Esophagus squamous epithelium (tissue), 4 donors: ENCODE measurements around the gene C2CD2.

Source experiments
- POLR2A ChIP-seq, 4 donors: fragments of 450-650 bp; IDR thresholded peaks; one replicate each; pipeline ENCODE4 v1.6.1; 2017; ENCODE audit warnings: antibody characterized with exemption in 4 of 4, mild to moderate bottlenecking in 4 of 4, moderate library complexity in 3 of 4
- TF ChIP-seq, protein P1 (sequence below), 6 experiments: fragments of 450-650 bp in 4 of 6; fragments of 200-600 bp in 2 of 6; sonication (generic) in 2 of 6; IDR thresholded peaks; one replicate each; pipeline ENCODE4 v1.5.1; 2016 to 2019; ENCODE audit warnings: antibody characterized with exemption in 6 of 6, mild to moderate bottlenecking in 4 of 6, moderate library complexity in 4 of 6

DNA sequence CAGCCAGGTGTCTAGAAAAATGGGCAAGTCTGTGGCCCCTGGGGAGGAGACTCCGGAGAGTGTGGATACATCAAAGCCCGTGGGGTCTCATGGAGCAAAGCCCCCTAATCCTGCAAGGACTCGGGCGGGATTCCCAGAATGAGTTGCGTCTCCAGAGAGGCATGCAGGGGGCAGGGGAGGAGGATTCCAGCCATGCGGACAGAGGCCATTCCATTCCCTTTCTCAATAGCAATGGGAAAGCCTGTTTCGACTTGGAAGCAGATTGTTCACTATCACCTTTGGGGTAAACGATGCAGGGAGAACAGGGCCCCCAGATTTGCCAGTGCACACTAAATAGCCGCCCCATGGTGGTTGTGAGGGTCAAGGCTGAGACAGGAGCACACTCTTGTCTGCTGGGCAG lies 59.3 kb downstream of the C2CD2 start:
- TF ChIP-seq POLR2A (IDR thresholded peaks at IDR 0.05), result no peak
- TF ChIP-seq, protein P1, sequence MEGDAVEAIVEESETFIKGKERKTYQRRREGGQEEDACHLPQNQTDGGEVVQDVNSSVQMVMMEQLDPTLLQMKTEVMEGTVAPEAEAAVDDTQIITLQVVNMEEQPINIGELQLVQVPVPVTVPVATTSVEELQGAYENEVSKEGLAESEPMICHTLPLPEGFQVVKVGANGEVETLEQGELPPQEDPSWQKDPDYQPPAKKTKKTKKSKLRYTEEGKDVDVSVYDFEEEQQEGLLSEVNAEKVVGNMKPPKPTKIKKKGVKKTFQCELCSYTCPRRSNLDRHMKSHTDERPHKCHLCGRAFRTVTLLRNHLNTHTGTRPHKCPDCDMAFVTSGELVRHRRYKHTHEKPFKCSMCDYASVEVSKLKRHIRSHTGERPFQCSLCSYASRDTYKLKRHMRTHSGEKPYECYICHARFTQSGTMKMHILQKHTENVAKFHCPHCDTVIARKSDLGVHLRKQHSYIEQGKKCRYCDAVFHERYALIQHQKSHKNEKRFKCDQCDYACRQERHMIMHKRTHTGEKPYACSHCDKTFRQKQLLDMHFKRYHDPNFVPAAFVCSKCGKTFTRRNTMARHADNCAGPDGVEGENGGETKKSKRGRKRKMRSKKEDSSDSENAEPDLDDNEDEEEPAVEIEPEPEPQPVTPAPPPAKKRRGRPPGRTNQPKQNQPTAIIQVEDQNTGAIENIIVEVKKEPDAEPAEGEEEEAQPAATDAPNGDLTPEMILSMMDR (IDR thresholded peaks at IDR 0.05), result no peak
